NCI-H1417 treated with DMSO at 0.1 percent for 48 hours (cell line): ENCODE data around the gene MBNL3.
"Not testable (repeated sequence)": the region's sequence is repeated elsewhere in the genome, so short reads cannot be mapped to it uniquely, and the experiment has no call there.

Experiments used
- DNase-seq: peaks from one replicate; lab custom pipeline; 2025; lab: John Stamatoyannopoulos, UW

The MBNL3 gene

DNA sequence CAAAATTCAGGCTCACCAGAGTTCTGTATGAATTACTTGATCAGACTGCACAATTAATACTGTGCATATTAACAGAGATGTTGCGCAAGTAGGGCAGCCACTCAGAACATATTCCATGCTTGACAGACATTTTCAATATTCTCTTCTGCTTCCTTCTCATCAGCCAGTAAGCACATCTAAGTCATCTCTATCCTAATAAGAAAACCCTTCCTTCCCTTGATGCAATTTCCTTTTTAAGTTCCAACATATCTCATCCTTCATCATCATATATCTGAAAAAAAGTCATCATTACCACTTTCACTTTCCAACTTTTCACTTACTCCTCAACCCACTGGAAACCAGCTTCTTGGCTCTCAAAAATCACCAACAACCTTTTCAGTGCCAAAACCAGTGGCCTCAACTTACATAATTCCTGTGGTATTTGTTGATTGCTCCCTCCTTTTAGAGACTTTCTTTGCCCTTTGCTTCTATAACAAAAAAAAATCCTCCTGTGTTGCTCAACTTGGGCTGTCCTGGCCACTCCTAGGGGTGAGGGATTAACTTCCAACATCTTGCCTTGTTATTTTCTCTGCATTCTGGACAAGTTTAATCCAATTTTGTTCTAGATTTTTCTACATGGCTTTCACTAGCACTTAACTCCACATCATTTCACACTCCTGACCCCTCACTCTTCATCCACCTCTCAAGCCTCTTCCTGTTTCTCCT, 14.1 kb downstream of the MBNL3 start:
- no peak for DNase-seq

- DNase-seq = no peak
Observed at GRCh38 chrX:132472397-132472796, 16.4 kb downstream of the MBNL3 start.

GRCh38 chrX:132470831-132471230, 18.0 kb downstream of the MBNL3 start:
- no peak for DNase-seq

DNA sequence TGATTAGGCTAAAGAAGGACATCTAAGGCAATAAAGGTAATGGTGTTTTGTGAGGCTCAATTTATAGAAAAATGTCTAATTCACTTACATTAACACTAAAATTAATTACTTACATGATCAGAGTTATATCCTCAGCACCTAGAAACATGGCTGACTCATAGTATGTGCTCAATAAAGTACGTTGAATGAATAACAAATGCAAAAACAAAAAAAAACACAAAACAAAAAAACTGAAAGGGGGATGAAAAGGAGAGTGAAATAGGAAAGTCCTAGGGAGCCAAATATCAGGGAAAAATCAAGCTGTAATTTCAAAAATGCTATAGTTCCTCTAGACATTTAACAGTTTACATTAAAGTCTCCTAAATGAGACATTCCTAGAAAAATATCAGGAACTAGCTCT, 18.7 kb downstream of the MBNL3 start:
- no peak for DNase-seq

- no peak for DNase-seq
Observed at GRCh38 chrX:132468454-132468853, 20.4 kb downstream of the MBNL3 start.

GRCh38 chrX:132467989-132468388, 20.8 kb downstream of the MBNL3 start:
- DNase-seq = no peak

- no peak for DNase-seq
Observed at GRCh38 chrX:132467026-132467425, 21.8 kb downstream of the MBNL3 start.

- no peak for DNase-seq
Observed at GRCh38 chrX:132463411-132463810, 25.4 kb downstream of the MBNL3 start.

DNA sequence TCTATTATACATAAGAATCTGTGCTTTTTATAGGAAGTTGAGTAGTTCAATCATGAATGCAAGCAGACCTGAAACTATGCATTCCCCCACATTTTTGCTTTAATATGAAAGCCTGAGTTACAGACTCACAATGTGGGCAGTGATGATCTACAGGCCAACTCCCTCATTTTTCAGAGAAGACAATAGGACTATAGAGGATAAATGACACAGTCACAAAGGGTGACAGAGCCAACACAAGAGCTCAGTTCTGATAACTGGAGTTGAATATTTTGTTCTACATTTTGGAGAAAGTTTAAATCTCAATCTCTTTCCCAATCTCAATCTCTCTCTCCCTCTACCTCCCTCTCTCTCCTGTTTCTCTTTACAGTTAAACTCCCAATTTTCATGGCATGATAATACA, 27.0 kb downstream of the MBNL3 start:
- no peak for DNase-seq

DNA sequence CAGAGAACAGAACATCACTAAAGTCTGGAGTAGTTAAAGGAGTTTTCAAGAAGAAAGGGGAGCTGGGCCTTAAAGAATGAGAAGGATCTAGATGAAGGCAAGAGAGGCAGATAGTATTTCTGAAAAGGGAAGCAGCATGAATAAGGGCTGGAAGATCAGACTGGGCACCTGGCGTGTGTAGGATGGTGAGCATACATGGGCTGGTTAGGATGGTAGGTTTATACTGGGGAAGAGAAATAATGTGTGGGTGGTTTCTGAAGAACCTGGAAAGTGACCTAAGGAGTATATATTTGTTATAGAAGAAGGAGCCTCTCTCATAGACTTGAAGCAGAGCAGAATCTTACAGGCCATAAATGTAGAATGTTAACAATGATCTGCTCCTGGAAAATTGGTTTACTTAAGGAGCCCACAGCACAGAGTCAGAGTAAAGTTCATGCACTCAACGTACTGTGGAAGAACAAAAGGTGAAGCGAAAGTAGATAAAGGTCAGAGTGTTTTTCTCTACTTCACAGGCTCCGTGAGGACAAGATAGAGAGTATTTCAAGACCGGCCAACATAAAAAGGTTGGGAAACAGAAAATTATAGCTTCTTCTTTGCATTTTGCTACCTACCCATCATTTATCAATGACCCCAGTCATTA, 35.8 kb downstream of the MBNL3 start:
- no peak for DNase-seq

DNA sequence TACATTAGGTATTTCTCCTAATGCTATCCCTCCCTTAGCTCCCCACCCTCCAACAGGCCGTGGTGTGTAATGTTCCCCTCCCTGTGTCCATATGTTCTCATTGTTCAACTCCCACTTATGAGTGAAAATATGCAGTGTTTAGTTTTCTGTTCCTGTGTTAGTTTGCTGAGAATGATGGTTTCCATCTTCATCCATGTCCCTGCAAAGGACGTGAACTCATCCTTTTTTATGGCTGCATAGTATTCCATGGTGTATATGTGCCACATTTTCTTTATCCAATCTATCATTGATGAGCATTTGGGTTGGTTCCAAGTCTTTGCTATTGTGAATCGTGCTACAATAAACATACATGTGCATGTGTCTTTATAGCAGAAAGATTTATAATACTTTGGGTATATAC, 42.9 kb downstream of the MBNL3 start:
- not testable (repeated sequence) for DNase-seq

DNA sequence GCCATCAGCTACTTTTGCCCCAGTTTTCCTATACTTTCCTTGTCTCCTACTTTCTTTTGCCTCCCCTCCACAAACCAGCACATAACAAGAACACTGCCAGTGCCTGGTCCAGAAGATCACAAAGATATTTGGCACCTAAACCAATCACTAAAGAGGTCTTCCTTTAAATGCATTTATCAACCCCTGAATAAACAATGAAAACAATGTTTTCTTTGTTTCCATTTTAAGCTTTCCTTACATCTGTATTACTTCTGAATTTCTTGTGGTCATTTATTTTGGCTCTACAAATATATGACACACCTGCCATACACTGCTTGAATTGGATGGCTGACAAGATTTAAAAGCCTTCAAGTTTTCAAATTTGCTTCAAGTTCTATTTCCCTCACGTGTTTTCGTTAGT, 43.9 kb downstream of the MBNL3 start:
- DNase-seq = no peak

- no peak for DNase-seq
Observed at GRCh38 chrX:132443196-132444135, 45.4 kb downstream of the MBNL3 start.

- DNase-seq = no peak
Observed at GRCh38 chrX:132442691-132443090, 46.1 kb downstream of the MBNL3 start.

DNA sequence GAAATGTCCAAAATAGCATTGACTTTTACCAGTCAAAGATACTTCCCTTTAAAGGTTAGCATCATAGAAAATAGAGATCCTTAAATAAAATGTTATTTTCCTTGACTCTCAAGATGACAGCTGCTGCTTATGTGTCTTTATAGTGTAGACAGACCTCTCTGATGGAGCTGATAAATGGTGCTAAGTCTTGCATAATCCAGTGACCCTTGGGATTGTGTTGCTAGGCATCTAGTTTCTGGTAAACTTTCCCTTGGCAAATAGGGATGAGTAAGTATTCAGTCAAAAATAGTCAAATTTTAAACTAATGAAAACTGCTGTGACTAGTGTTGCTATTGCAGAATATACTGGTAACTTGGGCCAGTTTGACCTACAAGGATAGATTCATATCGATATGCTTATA, 53.6 kb downstream of the MBNL3 start:
- DNase-seq = no peak

- no peak for DNase-seq
Observed at GRCh38 chrX:132433551-132433950, 55.3 kb downstream of the MBNL3 start.

DNA sequence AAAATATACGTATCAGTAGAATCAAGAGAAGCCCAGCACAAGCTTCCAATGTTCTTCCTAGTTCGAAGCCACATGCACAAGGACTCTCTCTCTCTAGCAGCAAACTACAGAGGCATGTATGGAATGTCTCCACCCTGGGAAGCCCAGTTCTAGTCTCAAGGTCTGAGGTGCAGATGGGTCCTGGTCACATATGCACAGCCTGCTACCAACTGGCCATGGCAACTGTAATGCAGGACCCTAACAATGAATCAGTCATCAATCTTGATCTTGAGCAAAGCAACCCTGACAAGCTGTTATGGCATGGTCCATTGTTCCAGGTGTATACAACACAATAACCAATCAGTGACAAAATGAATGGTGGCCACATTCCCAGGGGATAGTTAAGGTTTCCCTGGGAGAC, 55.8 kb downstream of the MBNL3 start:
- DNase-seq = no peak

DNA sequence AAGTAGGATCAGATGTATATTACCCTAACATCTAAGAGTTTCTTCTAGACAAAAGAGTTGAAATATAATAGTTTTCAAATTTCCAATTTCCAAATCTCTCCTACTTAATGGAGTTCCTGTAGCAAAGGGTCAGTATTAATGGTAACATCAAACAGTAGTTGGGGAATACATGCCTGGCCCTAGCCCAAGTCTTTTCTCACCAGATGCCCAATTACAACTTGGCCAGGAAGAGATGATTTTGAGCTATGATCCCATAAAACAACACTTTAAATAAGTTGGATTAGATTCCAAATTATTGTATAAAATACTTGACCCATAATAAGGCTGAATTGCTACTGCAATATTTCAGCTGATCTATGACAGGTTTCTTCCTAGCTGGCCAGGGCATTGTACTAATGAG, 59.9 kb downstream of the MBNL3 start:
- no peak for DNase-seq

- no peak for DNase-seq
Observed at GRCh38 chrX:132426695-132427281, 62.0 kb downstream of the MBNL3 start.

DNA sequence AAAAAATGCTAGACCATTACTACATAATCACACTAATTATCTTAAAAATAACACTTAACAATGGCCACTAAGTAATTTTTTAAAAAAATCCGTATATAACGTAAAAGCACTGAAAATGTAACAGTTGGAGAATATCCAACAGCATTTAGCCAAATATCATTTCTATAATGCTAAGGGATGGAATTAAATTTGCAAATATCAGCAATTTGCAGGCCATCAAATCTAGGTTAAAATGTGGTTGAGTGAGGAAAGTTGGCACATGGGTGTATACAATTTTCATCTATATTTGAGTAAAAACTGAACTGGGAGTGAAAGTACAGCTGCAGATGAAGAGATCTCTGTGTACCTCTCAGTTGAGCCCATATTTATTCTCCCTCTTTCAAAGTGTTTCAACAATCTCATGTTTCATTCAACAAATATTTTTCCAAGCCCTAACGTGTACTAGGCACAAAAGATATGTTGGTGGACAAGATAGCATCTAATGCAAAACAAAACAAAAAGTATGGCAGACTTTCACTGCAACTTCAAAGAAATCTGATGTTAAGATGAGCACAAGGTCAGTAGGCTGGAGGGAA, 63.0 kb downstream of the MBNL3 start:
- no peak for DNase-seq

DNA sequence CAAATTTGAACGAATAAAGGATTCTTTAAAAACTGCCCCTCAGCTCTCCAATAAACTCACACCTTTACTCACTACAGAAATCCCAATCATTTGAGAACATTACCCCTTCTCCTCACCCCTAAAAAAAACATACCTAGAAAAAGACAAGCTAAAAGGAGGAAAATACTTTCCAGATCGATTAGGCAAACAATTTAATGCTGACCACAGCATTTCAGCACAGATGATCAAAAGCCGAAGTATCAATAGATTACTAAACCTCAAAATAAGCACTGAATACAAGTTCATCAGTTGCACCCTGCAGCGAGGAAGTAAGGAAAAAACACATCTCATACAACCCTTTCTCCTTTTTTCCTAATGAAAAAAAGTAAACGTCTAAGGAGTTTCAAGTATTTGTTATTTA, 65.5 kb downstream of the MBNL3 start:
- DNase-seq = no peak

DNA sequence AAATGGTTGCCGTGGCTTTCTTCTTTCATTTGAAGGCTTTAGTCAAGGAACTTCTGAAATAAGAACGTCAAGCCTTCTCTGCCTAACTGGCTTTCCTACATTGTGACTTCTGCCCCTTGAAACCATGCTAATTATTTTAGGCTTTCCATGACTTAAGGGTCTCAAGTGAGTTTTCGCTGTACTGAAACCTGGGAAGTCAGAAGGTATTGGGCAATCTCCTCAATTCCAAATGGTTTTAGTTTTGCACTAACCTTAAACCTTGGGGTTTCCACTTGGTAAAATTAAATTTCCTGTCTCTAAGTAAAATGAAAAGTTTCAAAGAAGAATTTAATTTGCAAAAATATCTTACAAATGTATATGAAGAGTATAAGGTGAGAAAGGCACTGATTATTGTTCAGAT, 73.8 kb downstream of the MBNL3 start:
- DNase-seq = no peak
